WTC11 (cell line): ENCODE results near the gene LHFPL6. TPM values are rescaled to one million over a fixed set of nuclear protein-coding genes. Genes with fewer than 3 reads are reported as not detected.

Experiments
- ATAC-seq: fragments of 200-7000 bp; cut with Tn5 transposase; 2 replicates; pipeline ENCODE4 v1.10.0; 2021; ENCODE audit warnings: mild to moderate bottlenecking, moderate library complexity
- CTCF ChIA-PET: fragments of 300-600 bp; sonication (Branson Sonifier 250); formaldehyde crosslinking; loops from one replicate; lab custom pipeline; 2021; ENCODE audit warnings: antibody characterized with exemption; lab: Charles Lee
- POLR2A ChIA-PET: fragments of 350-600 bp; sonication (Branson Sonifier 250); formaldehyde crosslinking; loops from one replicate; lab custom pipeline; 2021; ENCODE audit warnings: antibody characterized with exemption; lab: Charles Lee
- DNase-seq: peaks from one replicate; pipeline ENCODE4 v3.0.0; 2021; ENCODE audit warnings: low spot score
- H3K27ac Mint-ChIP-seq: 2 replicates; pipeline ENCODE4 v1.8.0; 2021; ENCODE audit warnings: mixed read lengths
- H3K27me3 Mint-ChIP-seq: 2 replicates; pipeline ENCODE4 v1.8.0; 2021; ENCODE audit warnings: low read depth, mild to moderate bottlenecking, moderate library complexity, mixed read lengths
- H3K36me3 Mint-ChIP-seq: 2 replicates; pipeline ENCODE4 v1.8.0; 2021; ENCODE audit warnings: mixed read lengths
- H3K4me1 Mint-ChIP-seq: 2 replicates; pipeline ENCODE4 v1.8.0; 2022; ENCODE audit warnings: mixed read lengths
- H3K4me3 Mint-ChIP-seq: 2 replicates; pipeline ENCODE4 v1.8.0; 2021; ENCODE audit warnings: mild to moderate bottlenecking, moderate library complexity, mixed read lengths
- H3K9me3 Mint-ChIP-seq: 2 replicates; pipeline ENCODE4 v1.8.0; 2021; ENCODE audit warnings: mixed read lengths
- ATF1 ChIP-seq: sonication (generic); formaldehyde crosslinking; IDR thresholded peaks from 2 replicates; pipeline ENCODE4 v1.8.1; 2023; ENCODE audit warnings: mild to moderate bottlenecking, moderate library complexity, missing genetic modification reagents
- ATF3 ChIP-seq: sonication (generic); formaldehyde crosslinking; conservative IDR thresholded peaks from 2 replicates; pipeline ENCODE4 v1.8.1; 2022; ENCODE audit warnings: mild to moderate bottlenecking, missing genetic modification reagents
- CBFB ChIP-seq: sonication (generic); formaldehyde crosslinking; IDR thresholded peaks from 2 replicates; pipeline ENCODE4 v1.8.1; 2022; ENCODE audit warnings: mild to moderate bottlenecking, low read depth, missing genetic modification reagents
- CREB1 ChIP-seq: sonication (generic); formaldehyde crosslinking; IDR thresholded peaks from 2 replicates; pipeline ENCODE4 v1.8.0; 2023; ENCODE audit warnings: mild to moderate bottlenecking, missing genetic modification reagents
- CREM ChIP-seq: sonication (generic); formaldehyde crosslinking; IDR thresholded peaks from 2 replicates; pipeline ENCODE4 v1.8.1; 2022; ENCODE audit warnings: mild to moderate bottlenecking, missing genetic modification reagents, moderate library complexity
- E2F4 ChIP-seq: sonication (generic); formaldehyde crosslinking; IDR thresholded peaks from 2 replicates; pipeline ENCODE4 v1.8.1; 2022; ENCODE audit warnings: low read depth, mild to moderate bottlenecking, moderate library complexity, missing genetic modification reagents, borderline replicate concordance
- EMX1 ChIP-seq: fragments of 250-450 bp; sonication (Bioruptor Pico); IDR thresholded peaks from 2 replicates; pipeline ENCODE4 v1.8.0; 2021; ENCODE audit warnings: mild to moderate bottlenecking
- ERG ChIP-seq: fragments of 250-450 bp; sonication (Bioruptor Pico); IDR thresholded peaks from 2 replicates; pipeline ENCODE4 v1.8.0; 2021; ENCODE audit warnings: mild to moderate bottlenecking
- ESRRA ChIP-seq: sonication (generic); formaldehyde crosslinking; IDR thresholded peaks from 2 replicates; pipeline ENCODE4 v1.8.1; 2022; ENCODE audit warnings: mild to moderate bottlenecking, missing genetic modification reagents, borderline replicate concordance
- FOXP1 ChIP-seq: sonication (generic); formaldehyde crosslinking; IDR thresholded peaks from 2 replicates; pipeline ENCODE4 v1.8.0; 2022; ENCODE audit warnings: missing genetic modification reagents, mild to moderate bottlenecking, moderate library complexity, borderline replicate concordance
- FOXP4 ChIP-seq: sonication (generic); formaldehyde crosslinking; IDR thresholded peaks from 2 replicates; pipeline ENCODE4 v1.8.0; 2022; ENCODE audit warnings: mild to moderate bottlenecking, missing genetic modification reagents
- GRHL2 ChIP-seq: fragments of 250-450 bp; sonication (Bioruptor Pico); IDR thresholded peaks from 2 replicates; pipeline ENCODE4 v1.8.0; 2022; ENCODE audit warnings: mild to moderate bottlenecking, moderate library complexity; ENCODE audit not compliant: insufficient replicate concordance, severe bottlenecking
- HMGA2 ChIP-seq: fragments of 250-450 bp; sonication (Bioruptor Pico); IDR thresholded peaks from 2 replicates; pipeline ENCODE4 v1.4.0; 2021; ENCODE audit warnings: mild to moderate bottlenecking, moderate library complexity
- IRF1 ChIP-seq: sonication (generic); formaldehyde crosslinking; IDR thresholded peaks from 2 replicates; pipeline ENCODE4 v1.8.0; 2023; ENCODE audit warnings: missing genetic modification reagents
- JUN ChIP-seq: sonication (generic); formaldehyde crosslinking; IDR thresholded peaks from 2 replicates; pipeline ENCODE4 v1.8.0; 2023; ENCODE audit warnings: mild to moderate bottlenecking, missing genetic modification reagents
- MAX ChIP-seq: sonication (generic); formaldehyde crosslinking; IDR thresholded peaks from 2 replicates; pipeline ENCODE4 v1.8.0; 2022; ENCODE audit warnings: mild to moderate bottlenecking, missing genetic modification reagents
- MYBL2 ChIP-seq: sonication (generic); formaldehyde crosslinking; IDR thresholded peaks from 2 replicates; pipeline ENCODE4 v1.8.1; 2023; ENCODE audit warnings: mild to moderate bottlenecking, moderate library complexity, missing genetic modification reagents
- NFE2L1 ChIP-seq: sonication (generic); formaldehyde crosslinking; IDR thresholded peaks from 2 replicates; pipeline ENCODE4 v1.8.1; 2023; ENCODE audit warnings: missing genetic modification reagents
- OVOL2 ChIP-seq: fragments of 250-450 bp; sonication (Bioruptor Pico); IDR thresholded peaks from 2 replicates; pipeline ENCODE4 v1.9.0; 2021; ENCODE audit warnings: mild to moderate bottlenecking, borderline replicate concordance
- SMAD3 ChIP-seq: sonication (generic); formaldehyde crosslinking; IDR thresholded peaks from 2 replicates; pipeline ENCODE4 v1.8.0; 2022; ENCODE audit warnings: missing genetic modification reagents, mild to moderate bottlenecking, borderline replicate concordance
- SMAD4 ChIP-seq: sonication (generic); formaldehyde crosslinking; IDR thresholded peaks from 2 replicates; pipeline ENCODE4 v1.8.0; 2022; ENCODE audit warnings: mild to moderate bottlenecking, missing genetic modification reagents
- SP1 ChIP-seq: sonication (generic); formaldehyde crosslinking; conservative IDR thresholded peaks from 2 replicates; pipeline ENCODE4 v1.8.1; 2022; ENCODE audit warnings: missing genetic modification reagents
- USF1 ChIP-seq: sonication (generic); formaldehyde crosslinking; IDR thresholded peaks from 2 replicates; pipeline ENCODE4 v1.8.0; 2022; ENCODE audit warnings: mild to moderate bottlenecking, missing genetic modification reagents
- ZMAT4 ChIP-seq: fragments of 250-450 bp; sonication (Bioruptor Pico); IDR thresholded peaks from 2 replicates; pipeline ENCODE4 v1.9.0; 2021; ENCODE audit warnings: mild to moderate bottlenecking
- ZNF121 ChIP-seq: sonication (generic); formaldehyde crosslinking; IDR thresholded peaks from 2 replicates; pipeline ENCODE4 v1.8.0; 2023; ENCODE audit warnings: missing genetic modification reagents
- ZNF219 ChIP-seq: sonication (generic); formaldehyde crosslinking; IDR thresholded peaks from 2 replicates; pipeline ENCODE4 v1.8.0; 2023; ENCODE audit warnings: missing genetic modification reagents, mild to moderate bottlenecking, borderline replicate concordance
- ZNF263 ChIP-seq: sonication (generic); formaldehyde crosslinking; IDR thresholded peaks from 2 replicates; pipeline ENCODE4 v1.8.1; 2022; ENCODE audit warnings: low read depth, mild to moderate bottlenecking, moderate library complexity, missing genetic modification reagents
- ZNF423 ChIP-seq: fragments of 250-450 bp; sonication (Bioruptor Pico); IDR thresholded peaks from 2 replicates; pipeline ENCODE4 v2.1.2; 2022; ENCODE audit warnings: mild to moderate bottlenecking, moderate library complexity
- total RNA-seq: library from RNA; stranded (reverse); gene quantifications from 3 replicates; pipeline ENCODE4 v1.2.3, GENCODE V29; 2021

The LHFPL6 gene
- total RNA-seq, 1 experiment from 2014 or later, result 4.5 TPM

GRCh38 chr13:39631307-39631706 is 28.3 kb upstream of the LHFPL6 start:
- no peaks in the 10 kb centered on the region for H3K36me3 Mint-ChIP-seq
- TF ChIP-seq SMAD4 (CRISPR knock-in tag) (no peak), GRHL2 (CRISPR knock-in tag) (no peak), CREB1 (no peak), ZNF121 (no peak), IRF1 (CRISPR knock-in tag) (no peak), SP1 (no peak), MAX (CRISPR knock-in tag) (no peak), USF1 (CRISPR knock-in tag) (no peak), ZNF263 (no peak), SMAD3 (CRISPR knock-in tag) (no peak)
- H3K27me3 Mint-ChIP-seq, result no peaks in the 10 kb centered on the region; the same call in 1 of the 2 replicates
- H3K4me3 Mint-ChIP-seq, result no peak overlapping the region
- ATAC-seq, result no peak
- no peak for DNase-seq
- peaks cover 4% of the 10 kb centered on the region for H3K4me1 Mint-ChIP-seq
- peaks cover 6% of the 10 kb centered on the region; the same call in 1 of the 2 replicates for H3K9me3 Mint-ChIP-seq
- ChIA-PET CTCF (interaction anchor here (1.0 to 2.4 kb wide), 2 partner anchors 15 to 19 kb away, joined by 4 to 9 read pairs; no protein-coding TSS in a partner anchor), POLR2A (no interaction called here)
- no peak overlapping the region for H3K27ac Mint-ChIP-seq

GRCh38 chr13:39623466-39623865 is 20.5 kb upstream of the LHFPL6 start:
- no peak for DNase-seq
- Mint-ChIP-seq H3K4me1 (peaks cover 3% of the 10 kb centered on the region; the same call in 1 of the 2 replicates), H3K36me3 (no peaks in the 10 kb centered on the region), H3K27ac (no peak overlapping the region)
- CTCF ChIA-PET, result no interaction called here
- TF ChIP-seq MYBL2 (CRISPR knock-in tag) (no peak), SP1 (no peak), CBFB (CRISPR knock-in tag) (no peak), E2F4 (CRISPR knock-in tag) (no peak), ESRRA (CRISPR knock-in tag) (no peak), ZNF219 (CRISPR knock-in tag) (no peak), CREM (CRISPR knock-in tag) (no peak)
- TF ChIP-seq, all 79 proteins: peak for 0
- ATAC-seq, result no peak
- Mint-ChIP-seq H3K4me3 (no peak overlapping the region), H3K27me3 (no peaks in the 10 kb centered on the region), H3K9me3 (no peaks in the 10 kb centered on the region)
- POLR2A ChIA-PET, result no interaction called here

- CTCF ChIA-PET, result interaction anchor here (0.5 to 1.4 kb wide), 5 partner anchors 15 to 344 kb away, joined by 3 to 6 read pairs (median 5); partner anchors contain the start of gene LHFPL6
Measured at GRCh38 chr13:39618561-39618960, 15.6 kb upstream of the LHFPL6 start.

More at GRCh38 chr13:39618561-39618960, 15.6 kb upstream of the LHFPL6 start:
- POLR2A ChIA-PET, result no interaction called here
- Mint-ChIP-seq H3K4me1 (peaks cover 8% of the 10 kb centered on the region; the same call in 1 of the 2 replicates), H3K4me3 (no peak overlapping the region), H3K27ac (no peak overlapping the region), H3K36me3 (no peaks in the 10 kb centered on the region), H3K9me3 (no peaks in the 10 kb centered on the region), H3K27me3 (no peaks in the 10 kb centered on the region)
- ATAC-seq (no peak), DNase-seq (no peak)
- TF ChIP-seq FOXP1 (no peak), SP1 (no peak), ATF3 (CRISPR knock-in tag) (no peak), JUN (CRISPR knock-in tag) (no peak), ATF1 (no peak), ZMAT4 (CRISPR knock-in tag) (no peak), EMX1 (no peak), ERG (CRISPR knock-in tag) (no peak), FOXP4 (no peak), NFE2L1 (CRISPR knock-in tag) (no peak), ZNF263 (no peak), ZNF423 (CRISPR knock-in tag) (no peak), OVOL2 (CRISPR knock-in tag) (no peak), SMAD4 (CRISPR knock-in tag) (no peak), SMAD3 (CRISPR knock-in tag) (no peak), HMGA2 (CRISPR knock-in tag) (no peak)
